HL-60 (cell line): ENCODE measurements around the gene SRGAP3.

Source experiments
- DNase-seq, 2 experiments: peaks; one replicate each; pipeline ENCODE4 v3.0.0-alpha.2; 2010 to 2020; ENCODE audit warnings: low read depth in 1 of 2, low spot score in 1 of 2
- H3K27ac ChIP-seq: fragments of 250-450 bp; sonication (Bioruptor Pico); replicated peaks from 2 replicates; pipeline ENCODE4 v1.5.1; 2020; ENCODE audit warnings: mild to moderate bottlenecking, moderate library complexity
- H3K27me3 ChIP-seq: fragments of 250-450 bp; sonication (Bioruptor Pico); 2 replicates; pipeline ENCODE4 v1.5.1; 2021; ENCODE audit warnings: mild to moderate bottlenecking, moderate library complexity; ENCODE audit not compliant: insufficient read depth, poor library complexity, severe bottlenecking
- H3K4me3 ChIP-seq: replicated peaks from 2 replicates; pipeline ENCODE4 v1.5.1; 2011; ENCODE audit warnings: mild to moderate bottlenecking, control low read depth, low read length; ENCODE audit not compliant: insufficient read depth
- CTCF ChIP-seq: IDR thresholded peaks from one replicate; pipeline ENCODE4 v1.5.1; 2011; ENCODE audit warnings: low read length, control low read depth, inconsistent platforms; ENCODE audit not compliant: insufficient read depth
- GABPA ChIP-seq: IDR thresholded peaks from 2 replicates; pipeline ENCODE4 v1.6.1; 2012; ENCODE audit warnings: low read depth
- POLR2AphosphoS5 ChIP-seq: IDR thresholded peaks from 2 replicates; pipeline ENCODE4 v1.6.1; 2012; ENCODE audit warnings: low read depth
- REST ChIP-seq: IDR thresholded peaks from 2 replicates; pipeline ENCODE4 v1.6.1; 2012; ENCODE audit warnings: low read depth; ENCODE audit not compliant: insufficient replicate concordance
- SPI1 ChIP-seq: IDR thresholded peaks from 2 replicates; pipeline ENCODE4 v1.6.1; 2012; ENCODE audit warnings: low read depth, mild to moderate bottlenecking, borderline replicate concordance

SRGAP3 gene

GRCh38 chr3:9185046-9185445, 64.4 kb downstream of the SRGAP3 start:
- Histone ChIP-seq H3K27me3 (no peaks in the 10 kb centered on the region), H3K4me3 (no peak overlapping the region), H3K27ac (no peak overlapping the region)
- no peak for DNase-seq
- no peak for TF ChIP-seq GABPA
- no peak for TF ChIP-seq POLR2AphosphoS5
- no peak for TF ChIP-seq REST
- TF ChIP-seq SPI1: no peak

- Histone ChIP-seq H3K4me3 (no peak overlapping the region), H3K27ac (no peak overlapping the region), H3K27me3 (no peaks in the 10 kb centered on the region)
- TF ChIP-seq SPI1 (no peak), REST (no peak), POLR2AphosphoS5 (no peak), CTCF (no peak), GABPA (no peak)
- DNase-seq: no peak
These were observed 65.0 kb downstream of the SRGAP3 start for GRCh38 chr3:9184461-9184835.

DNA sequence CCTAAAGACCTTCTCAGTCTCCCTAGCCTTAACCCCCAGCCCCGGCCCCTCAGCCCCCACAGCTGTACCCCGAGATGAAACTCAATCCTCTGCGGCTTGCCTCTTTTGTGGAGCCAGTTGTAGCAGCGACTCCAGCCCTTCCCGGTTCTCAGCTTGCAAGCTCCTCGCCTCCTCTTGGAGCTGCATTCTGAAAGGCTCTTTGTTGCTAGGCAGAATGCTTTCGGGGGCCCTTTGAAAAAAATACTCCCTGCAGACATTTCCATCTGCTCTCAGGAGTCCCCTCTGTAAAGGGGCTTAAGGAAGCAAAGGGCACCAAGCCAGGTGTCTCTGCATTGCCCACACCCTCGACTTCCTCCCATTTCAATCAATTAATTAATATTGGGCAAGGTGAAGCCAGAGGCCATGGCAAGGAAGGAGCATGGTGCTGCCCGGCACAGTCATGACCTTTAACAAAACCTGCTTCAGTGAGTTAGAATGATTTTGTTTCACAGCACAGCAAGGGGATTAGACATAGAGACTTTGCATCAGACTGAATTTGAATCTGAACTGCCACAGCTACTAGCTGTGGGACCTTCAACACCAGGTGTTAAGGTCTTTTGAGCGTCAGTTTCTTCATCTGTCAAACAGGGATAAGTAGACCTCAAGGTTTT, 65.5 kb downstream of the SRGAP3 start:
- H3K4me3 ChIP-seq: no peak overlapping the region
- TF ChIP-seq REST (no peak), CTCF (no peak), POLR2AphosphoS5 (no peak), SPI1 (no peak), GABPA (no peak)
- no peak overlapping the region for H3K27ac ChIP-seq
- no peak for DNase-seq
- no peaks in the 10 kb centered on the region for H3K27me3 ChIP-seq

GRCh38 chr3:9183011-9183410, 66.4 kb downstream of the SRGAP3 start:
- Histone ChIP-seq H3K27me3 (no peaks in the 10 kb centered on the region), H3K4me3 (no peak overlapping the region), H3K27ac (no peak overlapping the region)
- TF ChIP-seq CTCF: no peak
- no peak for TF ChIP-seq GABPA
- TF ChIP-seq POLR2AphosphoS5: no peak
- TF ChIP-seq REST: no peak
- TF ChIP-seq SPI1: no peak
- DNase-seq: no peak
